ENCODE measurements around the gene NSD1.

The NSD1 gene

GRCh38 chr5:177316005-177316404 is 182.4 kb downstream of the NSD1 start:
- H3K9me3 ChIP-seq (ENCODE audit: control insufficient read depth in 2 of 2, low read length in 2 of 2) = peaks cover 0 to 3% of the 10 kb centered on the region in 2 donors
- H3K36me3 ChIP-seq (ENCODE audit: control insufficient read depth in 2 of 2, insufficient read depth in 2 of 2, low read length in 2 of 2) = peaks cover 0 to 4% of the 10 kb centered on the region in 2 donors
- no peak overlapping the region for H3K4me3 ChIP-seq (ENCODE audit: low read length in 2 of 2)
- H3K27ac ChIP-seq (ENCODE audit: low read length) = no peak overlapping the region
- no peak overlapping the region for H3K9ac ChIP-seq (ENCODE audit: low read length in 2 of 2)
- peaks cover 16% of the 10 kb centered on the region for H3K4me1 ChIP-seq (ENCODE audit: control insufficient read depth, insufficient read depth, low read length)
- H3K27me3 ChIP-seq (ENCODE audit: control insufficient read depth in 1 of 2, insufficient read depth in 2 of 2, low read length in 2 of 2) = no peaks in the 10 kb centered on the region

DNA sequence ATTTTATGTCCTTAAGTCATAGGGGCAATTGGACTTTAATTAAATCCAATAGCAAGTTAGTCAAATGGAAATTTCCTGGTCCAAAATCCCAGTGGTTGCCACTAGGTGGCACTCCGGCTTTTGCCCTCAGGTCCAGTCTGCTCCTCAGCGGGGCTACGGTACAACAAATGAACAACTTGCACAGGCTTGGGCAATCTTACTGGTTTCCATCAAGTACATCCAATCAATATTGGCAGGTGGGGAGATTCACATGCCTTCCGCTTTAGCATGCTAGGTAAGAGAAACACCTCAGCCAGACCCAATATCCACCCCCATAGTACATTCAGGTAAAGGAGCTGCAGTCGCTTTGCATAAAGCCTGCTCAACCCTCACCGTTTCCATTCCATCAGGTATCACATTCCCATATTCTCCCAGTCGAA is 184.4 kb downstream of the NSD1 start:
- Histone ChIP-seq H3K36me3 (ENCODE audit: control insufficient read depth in 2 of 2, insufficient read depth in 2 of 2, low read length in 2 of 2) (peaks cover 0 to 4% of the 10 kb centered on the region in 2 donors), H3K4me1 (ENCODE audit: control insufficient read depth, insufficient read depth, low read length) (no peaks in the 10 kb centered on the region), H3K9me3 (ENCODE audit: control insufficient read depth in 2 of 2, low read length in 2 of 2) (peaks cover 0 to 3% of the 10 kb centered on the region in 2 donors), H3K4me3 (ENCODE audit: low read length in 2 of 2) (no peak overlapping the region), H3K27ac (ENCODE audit: low read length) (no peak overlapping the region), H3K9ac (ENCODE audit: low read length in 2 of 2) (no peak overlapping the region), H3K27me3 (ENCODE audit: control insufficient read depth in 1 of 2, insufficient read depth in 2 of 2, low read length in 2 of 2) (no peaks in the 10 kb centered on the region)

DNA sequence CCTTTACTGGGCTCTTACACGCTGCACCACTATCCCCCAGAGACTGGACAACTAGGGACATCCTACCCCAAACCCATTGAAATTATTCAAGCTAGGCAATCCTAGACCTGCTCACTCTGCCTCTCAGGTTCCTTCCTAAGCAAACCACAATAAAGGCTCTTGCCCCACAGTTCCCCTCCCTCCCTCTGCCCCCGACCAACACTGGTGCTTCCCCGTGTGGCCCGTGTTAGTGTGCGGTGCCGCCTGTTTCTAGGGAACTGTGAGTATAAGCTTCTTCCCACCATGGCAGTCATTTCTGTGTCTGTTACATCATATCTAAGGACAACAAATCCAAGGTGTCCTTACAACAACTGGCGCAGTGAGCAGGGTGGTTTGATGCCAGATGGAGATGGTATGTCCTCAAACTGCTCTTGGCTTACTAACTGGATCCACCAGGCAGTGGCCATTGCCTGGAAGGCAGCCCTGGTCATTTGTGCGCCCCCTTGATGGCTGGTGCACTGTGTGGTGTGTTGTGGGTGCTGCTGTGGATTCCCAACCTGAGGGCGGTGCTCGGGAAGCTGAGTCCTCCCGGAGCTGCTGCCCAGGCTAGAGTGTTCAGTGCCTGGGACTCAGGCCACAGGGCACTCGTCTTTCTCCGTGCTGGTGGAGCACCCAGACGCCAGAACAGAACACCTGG is 186.5 kb downstream of the NSD1 start:
- no peaks in the 10 kb centered on the region for H3K27me3 ChIP-seq (ENCODE audit: control insufficient read depth in 1 of 2, insufficient read depth in 2 of 2, low read length in 2 of 2)
- no peak overlapping the region for H3K4me3 ChIP-seq (ENCODE audit: low read length in 2 of 2)
- H3K4me1 ChIP-seq (ENCODE audit: control insufficient read depth, insufficient read depth, low read length) = no peaks in the 10 kb centered on the region
- peaks cover 0 to 3% of the 10 kb centered on the region in 2 donors for H3K9me3 ChIP-seq (ENCODE audit: control insufficient read depth in 2 of 2, low read length in 2 of 2)
- peaks cover 0 to 4% of the 10 kb centered on the region in 2 donors for H3K36me3 ChIP-seq (ENCODE audit: control insufficient read depth in 2 of 2, insufficient read depth in 2 of 2, low read length in 2 of 2)
- no peak overlapping the region for H3K9ac ChIP-seq (ENCODE audit: low read length in 2 of 2)
- H3K27ac ChIP-seq (ENCODE audit: low read length) = no peak overlapping the region

GRCh38 chr5:177320879-177321278 is 187.3 kb downstream of the NSD1 start:
- no peaks in the 10 kb centered on the region for H3K4me1 ChIP-seq (ENCODE audit: control insufficient read depth, insufficient read depth, low read length)
- H3K9me3 ChIP-seq (ENCODE audit: control insufficient read depth in 2 of 2, low read length in 2 of 2) = peaks cover 0 to 3% of the 10 kb centered on the region in 2 donors
- no peak overlapping the region for H3K9ac ChIP-seq (ENCODE audit: low read length in 2 of 2)
- H3K36me3 ChIP-seq (ENCODE audit: control insufficient read depth in 2 of 2, insufficient read depth in 2 of 2, low read length in 2 of 2) = peaks cover 0 to 4% of the 10 kb centered on the region in 2 donors
- H3K27me3 ChIP-seq (ENCODE audit: control insufficient read depth in 1 of 2, insufficient read depth in 2 of 2, low read length in 2 of 2) = no peaks in the 10 kb centered on the region
- no peak overlapping the region for H3K4me3 ChIP-seq (ENCODE audit: low read length in 2 of 2)
- no peak overlapping the region for H3K27ac ChIP-seq (ENCODE audit: low read length)

GRCh38 chr5:177325868-177326381 is 192.4 kb downstream of the NSD1 start:
- Histone ChIP-seq H3K9ac (ENCODE audit: low read length in 2 of 2) (no peak overlapping the region), H3K4me1 (ENCODE audit: control insufficient read depth, insufficient read depth, low read length) (no peaks in the 10 kb centered on the region), H3K27ac (ENCODE audit: low read length) (no peak overlapping the region), H3K36me3 (ENCODE audit: control insufficient read depth in 2 of 2, insufficient read depth in 2 of 2, low read length in 2 of 2) (peaks cover 5 to 9% of the 10 kb centered on the region in 2 donors), H3K4me3 (ENCODE audit: low read length in 2 of 2) (no peak overlapping the region), H3K27me3 (ENCODE audit: control insufficient read depth in 1 of 2, insufficient read depth in 2 of 2, low read length in 2 of 2) (no peaks in the 10 kb centered on the region), H3K9me3 (ENCODE audit: control insufficient read depth in 2 of 2, low read length in 2 of 2) (no peaks in the 10 kb centered on the region)

DNA sequence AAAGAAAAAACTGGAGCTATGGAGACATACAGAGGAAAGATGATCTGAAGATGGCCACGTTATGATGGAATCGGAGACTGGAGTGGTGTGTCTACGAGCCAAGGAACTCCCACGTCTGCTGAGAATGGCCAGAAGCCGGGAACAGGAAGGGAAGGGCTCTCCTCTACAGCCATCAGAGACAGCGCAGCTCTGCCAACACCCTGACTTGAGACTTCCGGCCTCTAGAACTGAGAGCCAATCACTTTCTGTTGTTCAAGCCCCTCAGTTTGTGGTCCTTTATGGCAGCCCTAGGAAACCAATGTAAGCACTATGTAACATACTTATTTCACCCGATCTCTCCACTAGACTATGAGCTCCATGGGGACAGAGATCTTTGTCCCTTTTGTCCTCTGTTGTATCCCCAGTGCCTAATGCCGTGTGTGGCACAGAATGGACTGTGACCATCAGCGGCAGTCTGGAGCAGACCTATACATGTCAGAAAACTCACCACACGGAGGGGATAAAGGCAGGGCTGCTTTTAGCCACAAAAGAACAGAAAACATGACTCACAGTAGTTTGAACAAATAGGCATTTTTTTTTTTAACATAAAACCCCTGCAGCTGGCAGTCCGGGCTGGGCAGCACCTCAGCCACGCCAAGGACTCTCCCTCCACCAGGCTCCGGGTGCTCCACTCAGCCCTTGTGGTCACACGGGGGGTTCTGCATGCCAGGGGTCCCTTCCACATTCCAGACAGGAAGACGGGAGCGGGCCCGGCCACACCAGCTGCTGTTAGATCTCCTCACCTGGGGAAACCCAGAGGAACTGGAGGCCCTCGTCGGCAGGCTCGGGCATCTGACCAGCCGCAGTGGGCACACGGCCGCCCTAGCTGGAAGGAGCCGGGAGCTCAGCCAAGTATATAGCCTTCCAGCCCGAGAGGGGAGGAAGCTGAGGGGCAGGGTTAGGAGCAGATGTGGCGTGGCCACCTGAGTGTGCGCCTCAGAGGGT is 194.3 kb downstream of the NSD1 start:
- Histone ChIP-seq H3K4me3 (ENCODE audit: low read length in 2 of 2) (no peak overlapping the region), H3K9ac (ENCODE audit: low read length in 2 of 2) (no peak overlapping the region), H3K36me3 (ENCODE audit: control insufficient read depth in 2 of 2, insufficient read depth in 2 of 2, low read length in 2 of 2) (peaks cover 6 to 19% of the 10 kb centered on the region in 2 donors), H3K4me1 (ENCODE audit: control insufficient read depth, insufficient read depth, low read length) (no peaks in the 10 kb centered on the region), H3K27me3 (ENCODE audit: control insufficient read depth in 1 of 2, insufficient read depth in 2 of 2, low read length in 2 of 2) (no peaks in the 10 kb centered on the region), H3K27ac (ENCODE audit: low read length) (no peak overlapping the region), H3K9me3 (ENCODE audit: control insufficient read depth in 2 of 2, low read length in 2 of 2) (no peaks in the 10 kb centered on the region)

- peaks cover 11 to 28% of the 10 kb centered on the region in 2 donors for H3K36me3 ChIP-seq (ENCODE audit: control insufficient read depth in 2 of 2, insufficient read depth in 2 of 2, low read length in 2 of 2)
- H3K4me3 ChIP-seq (ENCODE audit: low read length in 2 of 2) = no peak overlapping the region
- no peaks in the 10 kb centered on the region for H3K27me3 ChIP-seq (ENCODE audit: control insufficient read depth in 1 of 2, insufficient read depth in 2 of 2, low read length in 2 of 2)
- no peak overlapping the region for H3K9ac ChIP-seq (ENCODE audit: low read length in 2 of 2)
- H3K9me3 ChIP-seq (ENCODE audit: control insufficient read depth in 2 of 2, low read length in 2 of 2) = no peaks in the 10 kb centered on the region
- no peak overlapping the region for H3K27ac ChIP-seq (ENCODE audit: low read length)
- no peaks in the 10 kb centered on the region for H3K4me1 ChIP-seq (ENCODE audit: control insufficient read depth, insufficient read depth, low read length)
Observed at GRCh38 chr5:177328545-177329231, 195.1 kb downstream of the NSD1 start.

GRCh38 chr5:177329883-177330282 is 196.3 kb downstream of the NSD1 start:
- Histone ChIP-seq H3K27ac (ENCODE audit: low read length) (no peak overlapping the region), H3K9ac (ENCODE audit: low read length in 2 of 2) (no peak overlapping the region), H3K9me3 (ENCODE audit: control insufficient read depth in 2 of 2, low read length in 2 of 2) (no peaks in the 10 kb centered on the region), H3K27me3 (ENCODE audit: control insufficient read depth in 1 of 2, insufficient read depth in 2 of 2, low read length in 2 of 2) (no peaks in the 10 kb centered on the region), H3K4me3 (ENCODE audit: low read length in 2 of 2) (no peak overlapping the region), H3K36me3 (ENCODE audit: control insufficient read depth in 2 of 2, insufficient read depth in 2 of 2, low read length in 2 of 2) (peaks cover 22 to 40% of the 10 kb centered on the region in 2 donors), H3K4me1 (ENCODE audit: control insufficient read depth, insufficient read depth, low read length) (no peaks in the 10 kb centered on the region)

- H3K9ac ChIP-seq (ENCODE audit: low read length in 2 of 2) = no peak overlapping the region
- H3K4me3 ChIP-seq (ENCODE audit: low read length in 2 of 2) = no peak overlapping the region
- H3K27ac ChIP-seq (ENCODE audit: low read length) = no peak overlapping the region
- H3K27me3 ChIP-seq (ENCODE audit: control insufficient read depth in 1 of 2, insufficient read depth in 2 of 2, low read length in 2 of 2) = no peaks in the 10 kb centered on the region
- H3K36me3 ChIP-seq (ENCODE audit: control insufficient read depth in 2 of 2, insufficient read depth in 2 of 2, low read length in 2 of 2) = peaks cover 26 to 53% of the 10 kb centered on the region in 2 donors
- H3K4me1 ChIP-seq (ENCODE audit: control insufficient read depth, insufficient read depth, low read length) = no peaks in the 10 kb centered on the region
- no peaks in the 10 kb centered on the region for H3K9me3 ChIP-seq (ENCODE audit: control insufficient read depth in 2 of 2, low read length in 2 of 2)
Observed at GRCh38 chr5:177330991-177331842, 197.6 kb downstream of the NSD1 start.
